Calu3 (cell line): ENCODE data around the gene HABP4. TPM values are rescaled to one million over a fixed set of nuclear protein-coding genes. Genes with fewer than 3 reads are reported as not detected.

ENCODE experiments used
- BruUV-seq: library from RNA; stranded (reverse); fragments of 400-500 nt; replicated peaks from 2 replicates; lab custom pipeline; 2021; lab: Mats Ljungman, UMichigan
- CTCF ChIA-PET: fragments of 300-600 bp; sonication (Branson Sonifier 250); formaldehyde crosslinking; loops from one replicate; lab custom pipeline; 2022; ENCODE audit warnings: antibody characterized with exemption; lab: Charles Lee
- DNase-seq: peaks from one replicate; pipeline ENCODE4 v3.0.0; 2022
- H3K27ac Mint-ChIP-seq: one replicate; pipeline ENCODE4 v1.8.0; 2022; ENCODE audit warnings: mixed read lengths; ENCODE audit not compliant: unreplicated experiment
- H3K27me3 Mint-ChIP-seq: one replicate; pipeline ENCODE4 v1.8.0; 2022; ENCODE audit warnings: mixed read lengths; ENCODE audit not compliant: unreplicated experiment
- H3K36me3 Mint-ChIP-seq: one replicate; pipeline ENCODE4 v1.8.0; 2022; ENCODE audit warnings: mild to moderate bottlenecking, moderate library complexity, mixed read lengths; ENCODE audit not compliant: insufficient read depth, unreplicated experiment
- H3K4me1 Mint-ChIP-seq: one replicate; pipeline ENCODE4 v1.8.0; 2022; ENCODE audit warnings: mild to moderate bottlenecking, low read depth, mixed read lengths; ENCODE audit not compliant: unreplicated experiment
- H3K4me3 Mint-ChIP-seq: one replicate; pipeline ENCODE4 v1.8.0; 2022; ENCODE audit warnings: mild to moderate bottlenecking, low read depth, moderate library complexity, mixed read lengths; ENCODE audit not compliant: unreplicated experiment
- H3K9me3 Mint-ChIP-seq: one replicate; pipeline ENCODE4 v1.8.0; 2022; ENCODE audit warnings: low read depth, mixed read lengths; ENCODE audit not compliant: unreplicated experiment
- CTCF ChIP-seq: fragments of 200-600 bp; IDR thresholded peaks from one replicate; pipeline ENCODE4 v1.8.0; 2022; ENCODE audit warnings: antibody characterized with exemption; ENCODE audit not compliant: unreplicated experiment
- intact Hi-C: fragments of 100-400 bp; cut with micrococcal nuclease; formaldehyde crosslinking; loops from one replicate; pipeline ENCODE4 v1.10.0; 2022; ENCODE audit not compliant: unreplicated experiment
- total RNA-seq: library from RNA; stranded (reverse); gene quantifications from 2 replicates; pipeline ENCODE4 v1.2.3, GENCODE V29; 2022

HABP4 gene
- total RNA-seq, 1 experiment from 2014 or later, result 11.6 TPM

GRCh38 chr9:96510258-96510657, 60.3 kb downstream of the HABP4 start:
- BruUV-seq, result no TSS peak
- no peak for TF ChIP-seq CTCF
- CTCF ChIA-PET, result no interaction called here
- H3K27me3 Mint-ChIP-seq, result no peaks in the 10 kb centered on the region
- no peaks in the 10 kb centered on the region for H3K4me1 Mint-ChIP-seq
- intact Hi-C loops, result no loop called here
- DNase-seq, result no peak
- no peak overlapping the region for H3K4me3 Mint-ChIP-seq
- H3K27ac Mint-ChIP-seq, result no peak overlapping the region
- H3K9me3 Mint-ChIP-seq, result no peaks in the 10 kb centered on the region
- no peaks in the 10 kb centered on the region for H3K36me3 Mint-ChIP-seq

GRCh38 chr9:96512240-96512639, 62.3 kb downstream of the HABP4 start:
- Mint-ChIP-seq H3K4me3 (no peak overlapping the region), H3K9me3 (no peaks in the 10 kb centered on the region), H3K27me3 (no peaks in the 10 kb centered on the region), H3K36me3 (no peaks in the 10 kb centered on the region), H3K4me1 (no peaks in the 10 kb centered on the region), H3K27ac (no peak overlapping the region)
- no TSS peak for BruUV-seq
- no peak for DNase-seq
- no peak for TF ChIP-seq CTCF
- CTCF ChIA-PET, result interaction anchor here (0.6 to 0.7 kb wide), 2 partner anchors 19 to 153 kb away, joined by 3 read pairs; no protein-coding TSS in a partner anchor
- intact Hi-C loops, result no loop called here

- Mint-ChIP-seq H3K4me3 (no peak overlapping the region), H3K9me3 (no peaks in the 10 kb centered on the region), H3K4me1 (no peaks in the 10 kb centered on the region), H3K27ac (no peak overlapping the region), H3K27me3 (no peaks in the 10 kb centered on the region), H3K36me3 (no peaks in the 10 kb centered on the region)
- BruUV-seq, result no TSS peak
- DNase-seq, result no peak
- intact Hi-C loops, result no loop called here
- TF ChIP-seq CTCF, result no peak
- CTCF ChIA-PET, result no interaction called here
These were observed 63.7 kb downstream of the HABP4 start for GRCh38 chr9:96513622-96514021.

- BruUV-seq, result no TSS peak
- no peak for TF ChIP-seq CTCF
- H3K4me3 Mint-ChIP-seq, result no peak overlapping the region
- CTCF ChIA-PET, result no interaction called here
- H3K36me3 Mint-ChIP-seq, result no peaks in the 10 kb centered on the region
- no peaks in the 10 kb centered on the region for H3K4me1 Mint-ChIP-seq
- no peaks in the 10 kb centered on the region for H3K27me3 Mint-ChIP-seq
- DNase-seq, result no peak
- intact Hi-C loops, result no loop called here
- no peaks in the 10 kb centered on the region for H3K9me3 Mint-ChIP-seq
- no peak overlapping the region for H3K27ac Mint-ChIP-seq
These were observed 64.3 kb downstream of the HABP4 start for GRCh38 chr9:96514108-96514799.
